Measurements from ENCODE around the gene PLEKHA1. TPM values are rescaled to one million over a fixed set of nuclear protein-coding genes. Genes with fewer than 3 reads are reported as not detected.

The PLEKHA1 gene
- polyA plus RNA-seq, 1 of the 3 experiments (the other 2 are of a cell fraction): 8.4 TPM

GRCh38 chr10:122457934-122458333, 83.4 kb downstream of the PLEKHA1 start:
- WGBS (ENCODE audit: low lambda C conversion rate): 82% methylated on average over 5 of the region's 5 CpGs
- no peak for TF ChIP-seq CHD2 (IDR thresholded peaks at IDR 0.05; ENCODE audit: low read length, partially characterized antibody)
- TF ChIP-seq MEF2A (IDR thresholded peaks at IDR 0.05; ENCODE audit: borderline replicate concordance, low read depth): no peak
- Histone ChIP-seq H3K4me1 (ENCODE audit: control insufficient read depth in 1 of 2, insufficient read depth in 2 of 2, low read depth in 1 of 2, low read length in 1 of 2) (peaks cover 5 to 19% of the 10 kb centered on the region in 2 experiments; a peak in 2 of 4 replicates), H3K79me2 (ENCODE audit: insufficient read depth) (peaks cover 11% of the 10 kb centered on the region), H3K4me3 (ENCODE audit: low read depth in 2 of 2, low read length in 1 of 2) (no peak overlapping the region), H3K9ac (no peak overlapping the region), H3K36me3 (replicated peaks in 1 of 2; ENCODE audit: control insufficient read depth in 1 of 2, insufficient read depth in 2 of 2, low read length in 1 of 2) (no peaks in the 10 kb centered on the region), H2AFZ (ENCODE audit: low read depth) (no peak overlapping the region), H3F3A (replicated peaks; ENCODE audit: insufficient read depth) (peaks cover 3% of the 10 kb centered on the region), H3K27me3 (ENCODE audit: insufficient read depth) (no peaks in the 10 kb centered on the region), H3K4me2 (no peak overlapping the region), H3K9me3 (no peaks in the 10 kb centered on the region), H3K27ac (ENCODE audit: low read depth in 2 of 2, low read length in 1 of 2) (no peak overlapping the region), H3K9me2 (no peaks in the 10 kb centered on the region), H4K20me1 (ENCODE audit: insufficient read depth) (no peaks in the 10 kb centered on the region; the same call in 1 of the 2 replicates)
- DNase-seq: no peak
- ChIA-PET POLR2A (no interaction called here), CTCF (interaction anchor here (2.0 kb wide), 1 partner anchor 23 kb away, joined by 6 read pairs; no protein-coding TSS in a partner anchor)

- Histone ChIP-seq H2AFZ (ENCODE audit: low read depth) (no peak overlapping the region), H3K9ac (no peak overlapping the region), H3K36me3 (replicated peaks in 1 of 2; ENCODE audit: control insufficient read depth in 1 of 2, insufficient read depth in 2 of 2, low read length in 1 of 2) (no peaks in the 10 kb centered on the region), H3K79me2 (ENCODE audit: insufficient read depth) (peaks cover 18% of the 10 kb centered on the region), H3K27me3 (ENCODE audit: insufficient read depth) (no peaks in the 10 kb centered on the region), H3K4me3 (ENCODE audit: low read depth in 2 of 2, low read length in 1 of 2) (no peak overlapping the region), H3K4me2 (no peak overlapping the region), H3K9me3 (no peaks in the 10 kb centered on the region), H3K27ac (ENCODE audit: low read depth in 2 of 2, low read length in 1 of 2) (no peak overlapping the region), H3F3A (replicated peaks; ENCODE audit: insufficient read depth) (peaks cover 3% of the 10 kb centered on the region), H3K4me1 (ENCODE audit: control insufficient read depth in 1 of 2, insufficient read depth in 2 of 2, low read depth in 1 of 2, low read length in 1 of 2) (peaks cover 5 to 19% of the 10 kb centered on the region in 2 experiments; a peak in 2 of 4 replicates), H4K20me1 (ENCODE audit: insufficient read depth) (peaks cover 6% of the 10 kb centered on the region), H3K9me2 (no peaks in the 10 kb centered on the region)
- no peak for DNase-seq
- ChIA-PET CTCF (interaction anchor here (1.3 kb wide), 1 partner anchor 23 kb away, joined by 4 read pairs; no protein-coding TSS in a partner anchor), POLR2A (no interaction called here)
- WGBS (ENCODE audit: low lambda C conversion rate): 89% methylated on average over 6 of the region's 6 CpGs
- TF ChIP-seq SIN3A (IDR thresholded peaks at IDR 0.05; ENCODE audit: borderline replicate concordance, low read depth, low read length) (no peak), TAF1 (IDR thresholded peaks at IDR 0.05; ENCODE audit: borderline replicate concordance, low read depth, low read length) (no peak), EZH2phosphoT487 (IDR thresholded peaks at IDR 0.05; ENCODE audit: borderline replicate concordance, low read depth) (no peak), USF1 (IDR thresholded peaks at IDR 0.05; ENCODE audit: borderline replicate concordance, low read depth) (no peak), JUND (IDR thresholded peaks at IDR 0.05) (no peak), MEF2A (IDR thresholded peaks at IDR 0.05; ENCODE audit: borderline replicate concordance, low read depth) (no peak), RAD21 (IDR thresholded peaks at IDR 0.05; ENCODE audit: low read length) (no peak), IRF3 (IDR thresholded peaks at IDR 0.05; ENCODE audit: low read depth, low read length) (no peak), PBX3 (IDR thresholded peaks at IDR 0.05) (no peak)
These were observed 84.2 kb downstream of the PLEKHA1 start for GRCh38 chr10:122458693-122459092.
